Naive thymus-derived CD4-positive, alpha-beta T cell (primary cell): ENCODE data around the gene TAS2R42. TPM values are rescaled to one million over a fixed set of nuclear protein-coding genes. Genes with fewer than 3 reads are reported as not detected.

Source experiments
- ATAC-seq: fragments of 150-1000 bp; cut with Tn5 transposase; 2 replicates; pipeline ENCODE4 v1.10.0; 2021; ENCODE audit warnings: mild to moderate bottlenecking, moderate library complexity
- CTCF ChIA-PET: fragments of 350-600 bp; sonication (Branson Sonifier 250); formaldehyde crosslinking; loops from one replicate; lab custom pipeline; 2021; ENCODE audit warnings: antibody characterized with exemption; lab: Charles Lee
- POLR2A ChIA-PET: fragments of 350-600 bp; sonication (Branson Sonifier 250); formaldehyde crosslinking; loops from one replicate; lab custom pipeline; 2021; ENCODE audit warnings: antibody characterized with exemption, inconsistent platforms; lab: Charles Lee
- DNase-seq, 9 donors: peaks; one replicate each; pipeline versions ENCODE4 v3.0.0 to v3.0.0-alpha.2; 2020 to 2022; ENCODE audit warnings: mixed read lengths in 1 of 9
- H3K27ac ChIP-seq: one replicate; pipeline ENCODE4 v1.7.0; 2013; ENCODE audit warnings: mild to moderate bottlenecking, low read depth, low read length, moderate library complexity
- H3K27me3 ChIP-seq, 2 donors: one replicate each; pipeline ENCODE4 v1.7.0; 2013; ENCODE audit warnings: low read length in 2 of 2, mild to moderate bottlenecking in 2 of 2, moderate library complexity in 2 of 2; ENCODE audit not compliant: control insufficient read depth in 2 of 2, insufficient read depth in 2 of 2
- H3K36me3 ChIP-seq, 3 experiments: 1 replicate in 2 of 3; 2 replicates in 1 of 3; pipeline ENCODE4 v1.7.0; 2013; ENCODE audit warnings: low read length in 3 of 3, mild to moderate bottlenecking in 3 of 3, moderate library complexity in 1 of 3; ENCODE audit not compliant: insufficient read depth in 3 of 3, control insufficient read depth in 2 of 3
- H3K4me1 ChIP-seq, 2 donors: one replicate each; pipeline ENCODE4 v1.7.0; 2013; ENCODE audit warnings: low read length in 2 of 2, mild to moderate bottlenecking in 2 of 2, moderate library complexity in 1 of 2; ENCODE audit not compliant: control insufficient read depth in 2 of 2, insufficient read depth in 2 of 2
- H3K4me3 ChIP-seq: 2 replicates; pipeline ENCODE4 v1.7.0; 2013; ENCODE audit warnings: mild to moderate bottlenecking, low read length
- H3K9me3 ChIP-seq, 3 experiments: 1 replicate in 2 of 3; 2 replicates in 1 of 3; pipeline ENCODE4 v1.7.0; 2013; ENCODE audit warnings: low read length in 3 of 3; ENCODE audit not compliant: control insufficient read depth in 2 of 3
- H3K27ac Mint-ChIP-seq, 9 donors: one replicate each; pipeline ENCODE4 v1.8.0; 2020 to 2022; ENCODE audit warnings: mixed read lengths in 9 of 9, mild to moderate bottlenecking in 8 of 9, moderate library complexity in 5 of 9, inconsistent platforms in 2 of 9
- H3K27me3 Mint-ChIP-seq, 5 donors: one replicate each; pipeline ENCODE4 v1.8.0; 2021 to 2022; ENCODE audit warnings: mixed read lengths in 5 of 5, mild to moderate bottlenecking in 1 of 5
- H3K36me3 Mint-ChIP-seq, 5 donors: one replicate each; pipeline ENCODE4 v1.8.0; 2020 to 2022; ENCODE audit warnings: mixed read lengths in 5 of 5, mild to moderate bottlenecking in 3 of 5, inconsistent platforms in 1 of 5
- H3K4me1 Mint-ChIP-seq, 7 donors: one replicate each; pipeline ENCODE4 v1.8.0; 2020 to 2022; ENCODE audit warnings: mixed read lengths in 7 of 7, mild to moderate bottlenecking in 3 of 7, inconsistent platforms in 1 of 7
- H3K4me3 Mint-ChIP-seq, 10 donors: one replicate each; pipeline ENCODE4 v1.8.0; 2020 to 2022; ENCODE audit warnings: mild to moderate bottlenecking in 10 of 10, mixed read lengths in 10 of 10, moderate library complexity in 6 of 10, inconsistent platforms in 2 of 10
- H3K9me3 Mint-ChIP-seq, 11 donors: one replicate each; pipeline ENCODE4 v1.8.0; 2020 to 2022; ENCODE audit warnings: mixed read lengths in 11 of 11, mild to moderate bottlenecking in 4 of 11, inconsistent platforms in 1 of 11, moderate library complexity in 1 of 11
- intact Hi-C, 2 donors: fragments of 100-400 bp; cut with micrococcal nuclease; formaldehyde crosslinking; loops; one replicate each; pipeline ENCODE4 v1.15.1; 2023
- polyA plus RNA-seq, 2 donors: library from polyadenylated mRNA; unstranded; fragments of 300-500 nt; fragmentation: Illumina TruSeq; gene quantifications; one replicate each; pipeline ENCODE4 v1.2.3, GENCODE V29; 2021
- total RNA-seq, 6 experiments: library from RNA in 5 of 6; stranded (reverse) in 5 of 6; gene quantifications; 1 replicate in 5 of 6; 2 replicates in 1 of 6; pipeline ENCODE4 v1.2.3 and lab custom pipeline; 2021 to 2026

TAS2R42 gene, protein sequence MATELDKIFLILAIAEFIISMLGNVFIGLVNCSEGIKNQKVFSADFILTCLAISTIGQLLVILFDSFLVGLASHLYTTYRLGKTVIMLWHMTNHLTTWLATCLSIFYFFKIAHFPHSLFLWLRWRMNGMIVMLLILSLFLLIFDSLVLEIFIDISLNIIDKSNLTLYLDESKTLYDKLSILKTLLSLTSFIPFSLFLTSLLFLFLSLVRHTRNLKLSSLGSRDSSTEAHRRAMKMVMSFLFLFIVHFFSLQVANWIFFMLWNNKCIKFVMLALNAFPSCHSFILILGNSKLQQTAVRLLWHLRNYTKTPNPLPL
- total RNA-seq (not detected), polyA plus RNA-seq (not detected), total RNA-seq (lab: John Stamatoyannopoulos, UW) (not detected)

DNA sequence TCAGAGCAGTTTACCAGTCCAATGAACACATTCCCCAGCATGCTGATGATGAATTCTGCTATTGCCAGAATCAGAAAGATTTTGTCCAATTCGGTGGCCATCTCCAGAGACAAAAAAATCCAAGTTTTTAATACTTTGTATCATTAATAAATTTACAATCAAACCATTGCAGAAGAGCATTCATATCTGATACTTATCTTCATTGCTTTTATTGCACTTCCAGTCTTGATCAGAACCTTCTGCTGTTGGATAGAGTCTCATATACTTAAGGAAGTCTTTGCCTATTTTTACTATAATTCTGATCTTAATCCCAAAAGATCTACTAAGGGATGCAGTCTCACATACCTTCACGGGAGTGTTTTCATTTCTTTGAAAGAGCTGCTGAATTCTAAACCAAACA lies at the start of gene TAS2R42:
Gene TAS2R42, minus strand, starts transcription at position 101 of the 400 bp plus-strand sequence. Its CDS starts 0 bp downstream, at position 101.
- H3K9me3 Mint-ChIP-seq: no peaks in the 10 kb centered on the region
- ChIA-PET POLR2A (interaction anchor here (0.7 kb wide), 1 partner anchor 13 kb away, joined by 5 read pairs; no protein-coding TSS in a partner anchor), CTCF (interaction anchor here (0.7 kb wide), 1 partner anchor 297 kb away, joined by 4 read pairs; no protein-coding TSS in a partner anchor)
- peaks cover 0 to 4% (median 0%) of the 10 kb centered on the region in 7 donors for H3K4me1 Mint-ChIP-seq
- Histone ChIP-seq H3K9me3 (no peaks in the 10 kb centered on the region), H3K27ac (no peak within 1 kb of the TSS), H3K36me3 (no peaks in the 10 kb centered on the region), H3K4me1 (no peaks in the 10 kb centered on the region), H3K27me3 (no peaks in the 10 kb centered on the region), H3K4me3 (no peak within 1 kb of the TSS)
- intact Hi-C loops: no loop called here
- DNase-seq (no peak), ATAC-seq (no peak)
- H3K4me3 Mint-ChIP-seq: no peak within 1 kb of the TSS
- no peak within 1 kb of the TSS for H3K27ac Mint-ChIP-seq
- H3K27me3 Mint-ChIP-seq: peaks cover 0 to 12% (median 0%) of the 10 kb centered on the region in 5 donors
- H3K36me3 Mint-ChIP-seq: peaks cover 0 to 11% (median 6%) of the 10 kb centered on the region in 5 donors

DNA sequence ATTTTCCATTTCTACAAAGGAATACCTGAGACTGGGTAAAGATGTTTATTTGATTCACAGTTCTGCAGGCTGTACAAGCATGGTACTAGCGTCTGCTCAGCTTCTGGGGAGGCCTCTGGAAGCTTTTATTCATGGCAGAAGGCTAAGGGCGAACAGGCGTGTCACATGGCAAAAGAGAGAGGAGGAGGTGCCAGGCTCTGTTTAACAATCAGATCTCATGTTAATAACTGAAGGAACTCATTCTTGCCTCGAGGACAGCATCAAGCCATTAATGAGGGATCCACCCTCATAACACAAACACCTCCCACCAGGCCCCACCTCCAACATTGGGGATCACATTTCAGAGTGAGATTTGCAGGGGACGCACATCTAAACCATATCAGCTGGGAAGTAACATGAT lies 46.8 kb upstream of the TAS2R42 start:
- no peaks in the 10 kb centered on the region for H3K4me1 ChIP-seq
- no peaks in the 10 kb centered on the region for H3K9me3 ChIP-seq
- no peaks in the 10 kb centered on the region for H3K36me3 ChIP-seq
- H3K4me1 Mint-ChIP-seq: peaks cover 0 to 2% (median 0%) of the 10 kb centered on the region in 7 donors
- peaks cover 0 to 2% (median 0%) of the 10 kb centered on the region in 5 donors for H3K27me3 Mint-ChIP-seq
- peaks cover 0 to 14% (median 0%) of the 10 kb centered on the region in 11 donors for H3K9me3 Mint-ChIP-seq
- no peak for ATAC-seq
- H3K36me3 Mint-ChIP-seq: peaks cover 0 to 16% (median 3%) of the 10 kb centered on the region in 5 donors
- H3K27me3 ChIP-seq: no peaks in the 10 kb centered on the region
- intact Hi-C loops: no loop called here
- POLR2A ChIA-PET: no interaction called here
- CTCF ChIA-PET: no interaction called here
- no peak for DNase-seq
- no peak overlapping the region for H3K4me3 Mint-ChIP-seq
- no peak overlapping the region for H3K4me3 ChIP-seq
- no peak overlapping the region for H3K27ac ChIP-seq
- no peak overlapping the region for H3K27ac Mint-ChIP-seq

DNA sequence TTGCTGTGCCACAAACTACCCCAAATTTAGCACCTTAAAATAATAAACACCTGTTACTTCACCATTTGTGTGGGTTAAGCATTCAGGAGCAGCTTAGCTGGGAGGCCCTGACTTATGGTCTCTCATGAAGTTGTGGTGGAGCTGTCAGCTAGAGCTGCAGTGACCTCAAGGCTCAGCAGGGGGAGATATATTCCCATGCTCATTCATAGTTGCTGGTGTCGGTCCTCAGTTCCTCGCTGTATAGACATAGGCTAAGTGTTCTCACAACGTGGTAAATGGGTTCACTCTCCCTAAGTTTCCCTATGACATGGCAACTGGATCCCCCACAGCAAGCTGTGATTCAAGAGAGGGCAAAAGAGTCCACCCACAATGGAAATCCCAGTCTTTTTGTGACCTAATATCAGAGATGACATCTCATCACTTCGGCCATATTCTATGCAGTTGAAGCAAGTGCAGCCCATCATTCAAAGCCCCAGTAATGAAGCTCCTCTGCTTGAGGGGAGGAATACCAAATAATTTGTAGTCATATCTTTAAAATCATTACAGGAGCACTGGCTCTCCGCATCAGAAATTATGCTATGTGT lies 41.7 kb upstream of the TAS2R42 start:
- ATAC-seq (no peak), DNase-seq (peak in 7 of 9 donors; percentile 3 to 28 (median 19))
- Mint-ChIP-seq H3K9me3 (peaks cover 0 to 9% (median 0%) of the 10 kb centered on the region in 11 donors), H3K4me1 (peaks cover 0 to 2% (median 0%) of the 10 kb centered on the region in 7 donors), H3K36me3 (peaks cover 0 to 8% (median 0%) of the 10 kb centered on the region in 5 donors), H3K27ac (no peak overlapping the region), H3K4me3 (no peak overlapping the region), H3K27me3 (peaks cover 0 to 4% (median 0%) of the 10 kb centered on the region in 5 donors)
- POLR2A ChIA-PET: no interaction called here
- Histone ChIP-seq H3K4me1 (no peaks in the 10 kb centered on the region), H3K27ac (no peak overlapping the region), H3K4me3 (no peak overlapping the region), H3K9me3 (no peaks in the 10 kb centered on the region), H3K27me3 (no peaks in the 10 kb centered on the region), H3K36me3 (no peaks in the 10 kb centered on the region)
- intact Hi-C loops: loop anchor here in 1 of 2 donors (1.0 kb wide), 1 partner anchor 258 kb away; no protein-coding TSS in a partner anchor
- CTCF ChIA-PET: interaction anchor here (1.2 kb wide), 1 partner anchor 259 kb away, joined by 3 read pairs; no protein-coding TSS in a partner anchor

DNA sequence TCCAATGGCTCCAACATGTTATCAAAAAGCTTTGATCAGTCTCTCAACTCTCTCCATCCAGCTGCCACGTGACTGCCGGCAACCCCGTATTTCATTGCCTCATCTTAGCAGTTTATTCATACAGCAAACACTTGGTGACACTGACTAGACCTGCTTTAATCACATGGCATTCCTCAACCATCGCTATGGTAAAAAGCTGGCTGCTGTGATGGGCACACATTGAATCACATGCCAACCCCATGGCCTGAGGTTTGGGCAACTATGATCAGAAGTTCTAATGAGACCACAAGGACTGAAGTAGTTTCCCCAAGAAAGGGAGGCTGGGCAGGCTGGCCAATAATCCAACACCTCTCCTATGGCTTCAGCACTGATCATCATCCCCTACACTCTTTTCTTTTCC lies 40.6 kb upstream of the TAS2R42 start:
- peaks cover 0 to 2% (median 0%) of the 10 kb centered on the region in 7 donors for H3K4me1 Mint-ChIP-seq
- Histone ChIP-seq H3K27ac (no peak overlapping the region), H3K27me3 (no peaks in the 10 kb centered on the region), H3K9me3 (no peaks in the 10 kb centered on the region), H3K36me3 (no peaks in the 10 kb centered on the region), H3K4me1 (no peaks in the 10 kb centered on the region), H3K4me3 (no peak overlapping the region)
- H3K27me3 Mint-ChIP-seq: peaks cover 0 to 7% (median 0%) of the 10 kb centered on the region in 5 donors
- POLR2A ChIA-PET: no interaction called here
- peaks cover 0 to 10% (median 0%) of the 10 kb centered on the region in 11 donors for H3K9me3 Mint-ChIP-seq
- ATAC-seq (no peak), DNase-seq (no peak)
- H3K27ac Mint-ChIP-seq: no peak overlapping the region
- no peak overlapping the region for H3K4me3 Mint-ChIP-seq
- H3K36me3 Mint-ChIP-seq: peaks cover 0 to 8% (median 0%) of the 10 kb centered on the region in 5 donors
- intact Hi-C loops: no loop called here
- CTCF ChIA-PET: interaction anchor here (1.2 kb wide), 1 partner anchor 260 kb away, joined by 3 read pairs; no protein-coding TSS in a partner anchor

DNA sequence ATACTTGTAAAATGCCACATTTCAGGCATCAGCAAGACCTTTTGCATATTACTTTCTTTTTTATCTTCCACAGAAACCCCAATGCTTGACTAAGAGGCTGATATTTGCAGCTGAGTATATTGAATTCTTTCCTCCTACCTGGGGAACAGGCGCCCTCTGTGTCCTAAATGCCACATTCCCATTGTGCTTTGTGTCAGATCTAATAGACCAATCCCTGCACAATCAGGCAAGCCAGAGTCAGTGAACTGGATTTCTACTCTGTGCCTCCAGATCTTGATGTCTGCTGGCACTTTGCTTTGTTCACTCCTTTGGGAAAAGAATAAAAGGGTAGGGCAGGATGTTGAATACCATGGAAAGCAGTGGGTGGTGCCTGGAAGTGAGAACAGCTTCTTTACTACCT lies 22.4 kb upstream of the TAS2R42 start:
- Mint-ChIP-seq H3K4me3 (no peak overlapping the region), H3K27me3 (peaks cover 0 to 8% (median 0%) of the 10 kb centered on the region in 5 donors), H3K36me3 (peaks cover 0 to 31% (median 9%) of the 10 kb centered on the region in 5 donors), H3K9me3 (peaks cover 0 to 28% (median 4%) of the 10 kb centered on the region in 11 donors), H3K27ac (no peak overlapping the region), H3K4me1 (no peaks in the 10 kb centered on the region)
- intact Hi-C loops: no loop called here
- DNase-seq (no peak), ATAC-seq (no peak)
- ChIA-PET CTCF (interaction anchor here (1.4 kb wide), 1 partner anchor 9 kb away, joined by 4 read pairs; no protein-coding TSS in a partner anchor), POLR2A (no interaction called here)
- H3K4me1 ChIP-seq: no peaks in the 10 kb centered on the region
- no peaks in the 10 kb centered on the region for H3K9me3 ChIP-seq
- no peaks in the 10 kb centered on the region for H3K36me3 ChIP-seq
- no peaks in the 10 kb centered on the region for H3K27me3 ChIP-seq
- no peak overlapping the region for H3K27ac ChIP-seq
- H3K4me3 ChIP-seq: no peak overlapping the region

DNA sequence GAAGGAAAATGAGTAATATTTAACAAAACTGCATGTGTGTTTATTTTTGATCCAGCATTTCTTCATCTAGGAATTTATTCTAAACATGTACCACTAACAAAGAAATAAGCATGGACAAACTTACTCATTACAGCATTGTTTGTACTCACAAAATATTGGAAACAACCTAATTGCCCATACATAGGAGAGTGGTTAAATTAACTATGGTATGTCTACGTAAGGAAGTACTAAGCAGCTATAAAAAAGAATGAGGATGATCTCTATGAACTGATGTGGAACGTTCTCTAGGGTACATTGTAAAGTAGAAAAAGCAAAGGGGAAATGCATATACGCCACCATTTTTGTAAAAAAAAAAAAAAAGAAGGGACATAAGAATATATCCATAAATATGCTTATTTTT lies 17.4 kb upstream of the TAS2R42 start:
- H3K27ac ChIP-seq: no peak overlapping the region
- Mint-ChIP-seq H3K9me3 (peaks cover 0 to 11% (median 0%) of the 10 kb centered on the region in 11 donors), H3K27me3 (peaks cover 0 to 10% (median 0%) of the 10 kb centered on the region in 5 donors), H3K27ac (no peak overlapping the region), H3K4me3 (no peak overlapping the region), H3K36me3 (peaks cover 0 to 15% (median 8%) of the 10 kb centered on the region in 5 donors), H3K4me1 (peaks cover 0 to 1% (median 0%) of the 10 kb centered on the region in 7 donors)
- H3K4me1 ChIP-seq: no peaks in the 10 kb centered on the region
- no peaks in the 10 kb centered on the region for H3K9me3 ChIP-seq
- no peak for DNase-seq
- CTCF ChIA-PET: interaction anchor here (0.6 kb wide), 1 partner anchor 268 kb away, joined by 4 read pairs; no protein-coding TSS in a partner anchor
- H3K4me3 ChIP-seq: no peak overlapping the region
- ATAC-seq: no peak
- intact Hi-C loops: loop anchor here in 1 of 2 donors (5.0 kb wide), 1 partner anchor 967 kb away; no protein-coding TSS in a partner anchor
- H3K36me3 ChIP-seq: no peaks in the 10 kb centered on the region
- POLR2A ChIA-PET: interaction anchor here (0.7 kb wide), 1 partner anchor 81 kb away, joined by 3 read pairs; no protein-coding TSS in a partner anchor
- H3K27me3 ChIP-seq: no peaks in the 10 kb centered on the region
